Measurements from ENCODE around the gene OVAAL.

The OVAAL gene

DNA sequence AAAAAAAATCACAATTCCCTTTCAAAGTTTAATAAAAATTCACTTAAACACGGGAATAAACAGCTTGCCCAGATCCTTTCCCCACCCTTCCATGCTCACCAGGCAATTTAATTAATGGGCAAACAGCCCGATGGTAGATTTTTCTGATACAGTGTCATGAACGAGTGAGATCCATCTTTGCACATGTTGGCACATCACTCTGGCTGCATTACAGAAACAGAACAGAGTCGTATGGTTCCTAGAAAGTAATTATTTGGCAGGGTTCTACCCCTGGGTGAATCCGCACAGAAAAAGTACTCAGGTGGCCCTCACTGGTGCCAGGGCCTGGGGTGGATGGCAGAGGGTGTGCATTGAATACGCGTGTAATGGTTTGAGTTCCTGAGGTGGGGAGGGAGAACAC is 24.6 kb upstream of the OVAAL start:
- Histone ChIP-seq H3K4me3 (ENCODE audit: low read length) (no peak overlapping the region), H3K79me2 (ENCODE audit: control insufficient read depth, low read length) (no peaks in the 10 kb centered on the region), H3K9me3 (ENCODE audit: control insufficient read depth, insufficient read depth, low read length) (no peaks in the 10 kb centered on the region), H3K9me2 (replicated peaks; ENCODE audit: control insufficient read depth, low read length) (no peaks in the 10 kb centered on the region), H3K27me3 (ENCODE audit: control insufficient read depth, low read length) (peaks cover 22% of the 10 kb centered on the region), H3K27ac (ENCODE audit: low read depth, low read length) (no peak overlapping the region), H3K36me3 (ENCODE audit: control insufficient read depth, low read length) (no peaks in the 10 kb centered on the region), H4K20me1 (ENCODE audit: control insufficient read depth, insufficient read depth, low read depth, low read length) (no peaks in the 10 kb centered on the region), H3K4me2 (ENCODE audit: low read length) (no peak overlapping the region), H3K4me1 (ENCODE audit: control insufficient read depth, low read length) (0 out of 2 replicates have a peak, but pooled peaks cover 4% of the 10 kb centered on the region), H3F3A (ENCODE audit: control insufficient read depth, insufficient read depth) (no peaks in the 10 kb centered on the region)
- no peak for TF ChIP-seq EZH2phosphoT487 (IDR thresholded peaks at IDR 0.05; ENCODE audit: borderline replicate concordance, low read length)
- TF ChIP-seq, protein P1, sequence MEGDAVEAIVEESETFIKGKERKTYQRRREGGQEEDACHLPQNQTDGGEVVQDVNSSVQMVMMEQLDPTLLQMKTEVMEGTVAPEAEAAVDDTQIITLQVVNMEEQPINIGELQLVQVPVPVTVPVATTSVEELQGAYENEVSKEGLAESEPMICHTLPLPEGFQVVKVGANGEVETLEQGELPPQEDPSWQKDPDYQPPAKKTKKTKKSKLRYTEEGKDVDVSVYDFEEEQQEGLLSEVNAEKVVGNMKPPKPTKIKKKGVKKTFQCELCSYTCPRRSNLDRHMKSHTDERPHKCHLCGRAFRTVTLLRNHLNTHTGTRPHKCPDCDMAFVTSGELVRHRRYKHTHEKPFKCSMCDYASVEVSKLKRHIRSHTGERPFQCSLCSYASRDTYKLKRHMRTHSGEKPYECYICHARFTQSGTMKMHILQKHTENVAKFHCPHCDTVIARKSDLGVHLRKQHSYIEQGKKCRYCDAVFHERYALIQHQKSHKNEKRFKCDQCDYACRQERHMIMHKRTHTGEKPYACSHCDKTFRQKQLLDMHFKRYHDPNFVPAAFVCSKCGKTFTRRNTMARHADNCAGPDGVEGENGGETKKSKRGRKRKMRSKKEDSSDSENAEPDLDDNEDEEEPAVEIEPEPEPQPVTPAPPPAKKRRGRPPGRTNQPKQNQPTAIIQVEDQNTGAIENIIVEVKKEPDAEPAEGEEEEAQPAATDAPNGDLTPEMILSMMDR (IDR thresholded peaks at IDR 0.05; ENCODE audit: low read depth, low read length, poor library complexity, severe bottlenecking), result no peak

DNA sequence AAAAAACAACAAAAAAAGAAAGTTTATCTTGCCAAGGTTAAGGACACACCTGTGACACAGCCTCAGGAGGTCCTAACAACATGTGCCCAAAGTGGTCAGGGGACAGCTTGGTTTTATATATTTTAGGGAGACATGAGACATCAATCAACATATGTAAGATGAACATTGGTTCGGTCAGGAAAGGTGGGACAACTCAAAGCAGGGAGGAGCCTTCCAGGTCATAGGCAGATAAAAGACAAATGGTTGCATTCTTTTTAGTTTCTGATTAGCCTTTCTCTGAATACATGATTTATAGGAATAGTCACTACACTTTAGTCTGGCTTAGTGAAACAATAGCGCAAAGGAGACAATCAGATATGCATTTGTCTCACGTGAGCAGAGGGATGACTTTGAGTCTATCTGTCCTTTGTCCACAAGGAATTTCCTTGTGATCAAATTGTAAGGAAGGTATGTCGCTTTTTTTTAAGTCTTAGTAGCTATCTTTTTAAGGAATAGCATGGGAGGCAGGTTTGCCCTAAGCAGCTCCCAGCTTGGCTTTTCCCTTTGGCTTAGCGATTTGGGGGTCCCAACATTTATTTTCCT is 23.3 kb upstream of the OVAAL start:
- Histone ChIP-seq H3K27ac (ENCODE audit: low read depth, low read length) (no peak overlapping the region), H3K36me3 (ENCODE audit: control insufficient read depth, low read length) (no peaks in the 10 kb centered on the region), H3K79me2 (ENCODE audit: control insufficient read depth, low read length) (no peaks in the 10 kb centered on the region), H3K9me2 (replicated peaks; ENCODE audit: control insufficient read depth, low read length) (no peaks in the 10 kb centered on the region), H4K20me1 (ENCODE audit: control insufficient read depth, insufficient read depth, low read depth, low read length) (no peaks in the 10 kb centered on the region), H3K9me3 (ENCODE audit: control insufficient read depth, insufficient read depth, low read length) (no peaks in the 10 kb centered on the region), H3F3A (ENCODE audit: control insufficient read depth, insufficient read depth) (no peaks in the 10 kb centered on the region), H3K4me3 (ENCODE audit: low read length) (no peak overlapping the region), H3K4me2 (ENCODE audit: low read length) (no peak overlapping the region), H3K27me3 (ENCODE audit: control insufficient read depth, low read length) (peaks cover 21% of the 10 kb centered on the region), H3K4me1 (ENCODE audit: control insufficient read depth, low read length) (0 out of 2 replicates have a peak, but pooled peaks cover 4% of the 10 kb centered on the region)
- TF ChIP-seq, protein P1 (IDR thresholded peaks at IDR 0.05; ENCODE audit: low read depth, low read length, poor library complexity, severe bottlenecking), result no peak
- no peak for TF ChIP-seq EZH2phosphoT487 (IDR thresholded peaks at IDR 0.05; ENCODE audit: borderline replicate concordance, low read length)

DNA sequence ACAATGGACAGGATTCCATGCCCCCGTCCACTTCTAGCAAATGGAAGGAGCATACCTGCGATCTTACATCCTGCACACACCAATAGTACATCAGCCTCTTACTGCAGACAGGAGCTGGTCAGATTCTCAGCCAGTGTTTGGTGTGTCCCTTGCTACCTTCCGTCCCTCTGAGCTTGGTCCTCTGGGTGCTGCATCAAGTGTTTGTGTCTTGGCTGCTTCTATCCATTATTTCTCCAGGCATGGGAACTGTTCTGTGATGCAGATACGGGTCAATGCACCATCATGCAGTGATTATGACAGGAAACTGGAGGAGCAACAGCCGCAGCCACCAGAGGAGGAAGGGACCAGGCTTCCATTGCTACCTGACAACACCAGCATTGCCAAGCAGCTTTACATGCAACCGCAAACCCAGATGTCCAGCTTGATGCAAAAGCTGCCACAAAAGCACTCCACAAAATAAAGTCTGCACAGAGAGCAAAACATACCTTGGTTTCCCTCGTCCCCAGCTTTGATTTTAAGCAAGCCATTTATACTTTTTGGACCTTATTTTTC is 21.9 kb upstream of the OVAAL start:
- Histone ChIP-seq H3K27me3 (ENCODE audit: control insufficient read depth, low read length) (peaks cover 19% of the 10 kb centered on the region), H3K36me3 (ENCODE audit: control insufficient read depth, low read length) (no peaks in the 10 kb centered on the region), H3K9me2 (replicated peaks; ENCODE audit: control insufficient read depth, low read length) (no peaks in the 10 kb centered on the region), H3K27ac (ENCODE audit: low read depth, low read length) (no peak overlapping the region), H4K20me1 (ENCODE audit: control insufficient read depth, insufficient read depth, low read depth, low read length) (no peaks in the 10 kb centered on the region), H3K4me3 (ENCODE audit: low read length) (no peak overlapping the region), H3F3A (ENCODE audit: control insufficient read depth, insufficient read depth) (no peaks in the 10 kb centered on the region), H3K4me2 (ENCODE audit: low read length) (no peak overlapping the region), H3K4me1 (ENCODE audit: control insufficient read depth, low read length) (0 out of 2 replicates have a peak, but pooled peaks cover 4% of the 10 kb centered on the region), H3K9me3 (ENCODE audit: control insufficient read depth, insufficient read depth, low read length) (no peaks in the 10 kb centered on the region), H3K79me2 (ENCODE audit: control insufficient read depth, low read length) (no peaks in the 10 kb centered on the region)
- no peak for TF ChIP-seq EZH2phosphoT487 (IDR thresholded peaks at IDR 0.05; ENCODE audit: borderline replicate concordance, low read length)
- TF ChIP-seq, protein P1 (IDR thresholded peaks at IDR 0.05; ENCODE audit: low read depth, low read length, poor library complexity, severe bottlenecking), result no peak

All from DOHH2 (cell line).